Mucosa of descending colon (tissue), 3 donors: ENCODE data around the gene EID1. TPM values are rescaled to one million over a fixed set of nuclear protein-coding genes. Genes with fewer than 3 reads are reported as not detected.
"Not testable (repeated sequence)": the region's sequence is repeated elsewhere in the genome, so short reads cannot be mapped to it uniquely, and the experiment has no call there.

ENCODE experiments used
- ATAC-seq: fragments of 200-7000 bp; cut with Tn5 transposase; one replicate; pipeline ENCODE4 v1.9.1; 2020; ENCODE audit warnings: mild to moderate bottlenecking, moderate library complexity
- DNase-seq, 3 donors: peaks; one replicate each; pipeline ENCODE4 v3.0.0-alpha.2; 2020
- H3K36me3 ChIP-seq: fragments of 200-600 bp; one replicate; pipeline ENCODE4 v1.8.0; 2021; ENCODE audit warnings: low read depth, mild to moderate bottlenecking
- H3K4me1 ChIP-seq: fragments of 200-600 bp; one replicate; pipeline ENCODE4 v1.8.0; 2021; ENCODE audit warnings: low read depth, mild to moderate bottlenecking
- H3K4me3 ChIP-seq: fragments of 200-600 bp; one replicate; pipeline ENCODE4 v1.8.0; 2021; ENCODE audit warnings: mild to moderate bottlenecking
- H3K9me3 ChIP-seq: fragments of 200-600 bp; one replicate; pipeline ENCODE4 v1.8.0; 2021; ENCODE audit warnings: mild to moderate bottlenecking
- intact Hi-C, 2 donors: fragments of 100-400 bp; cut with DNase I in 1 of 2; cut with micrococcal nuclease in 1 of 2; formaldehyde crosslinking; loops; one replicate each; pipeline versions ENCODE4 v1.11.0 to v1.11.1; 2022; cut with DNase I, micrococcal nuclease
- total RNA-seq, 3 donors: library from RNA; stranded (reverse); fragmentation: NEBNext Ultra II Directional in 2 of 3; extraction: Animal tissue kit (Norgen Biotek cat#: 25700) in 2 of 3; gene quantifications; one replicate each; pipeline versions ENCODE4 v1.2.1 to v1.2.4, GENCODE V29; 2021 to 2023
- TF ChIP-seq, protein P1 (sequence below): fragments of 200-600 bp; IDR thresholded peaks from one replicate; pipeline ENCODE4 v1.8.0; 2022; ENCODE audit warnings: antibody characterized with exemption, mild to moderate bottlenecking
- donor health status: DM: no; HTN: no; CAD: no; lungs with moderate emphysema.
- donor health status: DM: no; HTN: no; CAD: no.
- donor health status: DM: no; HTN: yes; CAD: no.

Gene EID1
- total RNA-seq, 3 donors from 2014 or later = 44.7 to 128 (median 53.8) TPM

DNA sequence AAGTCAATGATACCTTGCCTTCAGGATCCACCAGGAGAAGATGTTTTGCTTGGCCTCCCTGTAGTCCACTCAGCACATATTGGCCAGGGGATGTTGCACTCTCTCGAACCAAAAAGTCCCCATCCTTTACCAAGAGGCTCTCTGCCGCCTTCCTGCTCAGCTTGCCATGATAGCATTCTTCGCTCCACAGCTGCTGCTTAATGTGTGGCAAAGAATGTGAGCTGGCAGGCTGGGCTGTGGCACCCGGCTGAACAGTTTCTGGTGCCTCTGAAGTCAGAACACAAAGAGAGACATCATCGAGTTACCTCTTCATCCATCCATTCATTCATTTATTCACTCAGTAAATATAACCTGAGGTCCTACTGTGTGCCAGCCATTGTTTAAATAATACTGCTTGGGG lies 43.2 kb upstream of the EID1 start:
- ATAC-seq (no peak), DNase-seq (no peak)
- TF ChIP-seq, protein P1, sequence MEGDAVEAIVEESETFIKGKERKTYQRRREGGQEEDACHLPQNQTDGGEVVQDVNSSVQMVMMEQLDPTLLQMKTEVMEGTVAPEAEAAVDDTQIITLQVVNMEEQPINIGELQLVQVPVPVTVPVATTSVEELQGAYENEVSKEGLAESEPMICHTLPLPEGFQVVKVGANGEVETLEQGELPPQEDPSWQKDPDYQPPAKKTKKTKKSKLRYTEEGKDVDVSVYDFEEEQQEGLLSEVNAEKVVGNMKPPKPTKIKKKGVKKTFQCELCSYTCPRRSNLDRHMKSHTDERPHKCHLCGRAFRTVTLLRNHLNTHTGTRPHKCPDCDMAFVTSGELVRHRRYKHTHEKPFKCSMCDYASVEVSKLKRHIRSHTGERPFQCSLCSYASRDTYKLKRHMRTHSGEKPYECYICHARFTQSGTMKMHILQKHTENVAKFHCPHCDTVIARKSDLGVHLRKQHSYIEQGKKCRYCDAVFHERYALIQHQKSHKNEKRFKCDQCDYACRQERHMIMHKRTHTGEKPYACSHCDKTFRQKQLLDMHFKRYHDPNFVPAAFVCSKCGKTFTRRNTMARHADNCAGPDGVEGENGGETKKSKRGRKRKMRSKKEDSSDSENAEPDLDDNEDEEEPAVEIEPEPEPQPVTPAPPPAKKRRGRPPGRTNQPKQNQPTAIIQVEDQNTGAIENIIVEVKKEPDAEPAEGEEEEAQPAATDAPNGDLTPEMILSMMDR = no peak
- no peaks in the 10 kb centered on the region for H3K4me1 ChIP-seq
- no peak overlapping the region for H3K4me3 ChIP-seq
- no peaks in the 10 kb centered on the region for H3K9me3 ChIP-seq
- H3K36me3 ChIP-seq = no peaks in the 10 kb centered on the region
- intact Hi-C loops = no loop called here

DNA sequence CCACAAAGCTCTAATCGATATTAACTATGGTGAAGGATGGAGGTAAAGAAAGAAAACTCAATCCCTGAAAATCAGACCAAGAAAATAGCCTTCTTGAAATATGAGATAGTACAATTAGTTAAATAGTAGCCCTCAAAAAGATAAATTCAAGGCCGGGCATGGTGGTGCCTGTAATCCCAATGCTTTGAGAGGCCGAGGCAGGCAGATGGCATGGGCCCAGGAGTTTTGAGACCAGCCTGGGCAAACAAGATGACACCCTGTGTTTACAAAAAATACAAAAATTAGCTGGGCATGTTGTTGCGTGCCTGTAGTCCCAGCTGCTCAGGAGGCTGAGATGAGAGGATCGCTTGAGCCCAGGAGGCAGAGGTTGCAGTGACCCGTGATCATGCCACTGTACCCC lies 35.4 kb upstream of the EID1 start:
- Histone ChIP-seq H3K9me3 (no peaks in the 10 kb centered on the region), H3K4me3 (no peak overlapping the region), H3K36me3 (no peaks in the 10 kb centered on the region), H3K4me1 (no peaks in the 10 kb centered on the region)
- TF ChIP-seq, protein P1 = no peak
- intact Hi-C loops = no loop called here
- ATAC-seq = no peak
- DNase-seq = no peak

DNA sequence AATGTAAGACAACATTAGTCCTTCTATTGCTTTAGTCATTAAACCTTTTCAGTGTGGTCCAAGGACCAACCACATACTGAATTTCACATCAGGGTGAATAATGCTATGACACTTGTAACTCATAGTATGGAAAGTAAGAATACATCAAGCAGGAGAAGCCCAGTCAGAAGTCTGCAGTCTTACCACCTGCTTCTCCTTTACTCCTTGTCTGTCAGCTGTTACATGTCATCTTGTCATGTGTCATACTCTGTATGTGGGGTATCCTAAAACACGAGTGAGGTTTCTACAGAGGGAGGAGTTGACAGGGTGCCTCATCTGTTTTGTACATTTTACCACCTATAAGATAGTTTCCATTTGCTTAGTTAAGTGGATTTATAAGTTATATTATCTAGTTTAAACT lies 32.8 kb upstream of the EID1 start:
- Histone ChIP-seq H3K36me3 (no peaks in the 10 kb centered on the region), H3K9me3 (no peaks in the 10 kb centered on the region), H3K4me1 (no peaks in the 10 kb centered on the region), H3K4me3 (no peak overlapping the region)
- intact Hi-C loops = no loop called here
- ATAC-seq = no peak
- TF ChIP-seq, protein P1 = no peak
- DNase-seq = no peak

DNA sequence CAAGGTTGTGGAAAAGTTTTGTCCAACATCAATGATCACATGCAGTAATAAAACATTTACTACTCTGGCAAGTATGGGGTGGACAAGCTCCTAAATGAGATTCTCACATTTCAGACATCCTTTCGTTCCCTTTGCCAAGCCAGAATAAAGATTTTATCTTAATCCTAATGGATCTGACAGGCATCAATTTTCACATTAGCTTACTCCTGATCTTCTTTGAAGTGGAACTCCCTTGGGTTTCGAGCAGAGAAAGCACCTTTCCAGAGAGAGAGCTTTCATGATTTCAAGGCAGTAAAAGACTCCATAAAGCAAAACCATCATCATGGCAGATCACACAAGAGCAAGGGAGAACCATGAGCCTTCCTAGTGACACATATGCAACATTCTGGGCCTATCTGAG lies 27.3 kb upstream of the EID1 start:
- Histone ChIP-seq H3K36me3 (no peaks in the 10 kb centered on the region), H3K4me1 (no peaks in the 10 kb centered on the region), H3K9me3 (no peaks in the 10 kb centered on the region), H3K4me3 (no peak overlapping the region)
- no peak for DNase-seq
- TF ChIP-seq, protein P1 = no peak
- intact Hi-C loops = no loop called here
- no peak for ATAC-seq

DNA sequence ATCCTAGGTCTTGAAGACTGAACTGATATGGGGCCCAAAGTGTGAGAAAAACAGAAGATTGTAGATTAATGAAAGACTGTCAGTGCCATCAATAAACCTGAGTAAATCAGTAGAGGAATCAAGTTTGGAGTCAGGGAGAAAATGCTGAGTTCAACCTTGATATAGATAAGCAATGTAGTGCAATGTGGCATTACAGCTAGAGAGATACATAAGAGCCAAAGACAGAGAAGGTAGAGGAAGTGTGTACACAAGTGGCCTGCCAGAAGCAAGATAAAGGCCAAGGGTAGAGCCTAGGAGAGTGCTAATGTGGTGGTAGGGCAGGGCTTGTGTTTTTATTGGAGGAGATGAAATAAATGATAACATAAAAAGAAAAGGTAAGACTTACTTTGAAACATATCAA lies 26.0 kb upstream of the EID1 start:
- no peak overlapping the region for H3K4me3 ChIP-seq
- no peaks in the 10 kb centered on the region for H3K4me1 ChIP-seq
- ATAC-seq = no peak
- TF ChIP-seq, protein P1 = no peak
- DNase-seq = no peak
- intact Hi-C loops = no loop called here
- H3K9me3 ChIP-seq = no peaks in the 10 kb centered on the region
- H3K36me3 ChIP-seq = no peaks in the 10 kb centered on the region

DNA sequence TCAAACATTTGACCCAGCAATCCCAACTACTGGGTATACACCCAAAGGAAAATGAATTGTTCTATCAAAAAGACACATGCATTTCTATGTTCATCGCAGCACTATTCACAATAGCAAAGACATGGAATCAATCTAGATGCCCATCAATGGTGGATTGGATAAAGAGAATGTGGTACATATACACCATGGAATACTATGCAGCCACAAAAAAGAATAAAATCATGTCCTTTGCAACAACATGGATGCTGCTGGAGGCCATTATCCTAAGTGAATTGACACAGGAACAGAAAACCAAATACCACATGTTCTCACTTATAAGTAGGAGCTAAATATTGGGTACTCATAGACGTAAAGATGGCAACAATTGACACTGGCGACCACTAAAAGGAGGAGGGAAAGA lies 23.5 kb upstream of the EID1 start:
- ATAC-seq, intact Hi-C loops, H3K9me3 ChIP-seq, H3K4me1 ChIP-seq, DNase-seq, H3K4me3 ChIP-seq, H3K36me3 ChIP-seq: not testable (repeated sequence)
